GM06990 (cell line): ENCODE results near the gene PMEPA1.

ENCODE experiments used
- DNase-seq: peaks from one replicate; pipeline ENCODE4 v3.0.0-alpha.2; 2011; ENCODE audit not compliant: insufficient read length; ENCODE audit errors: extremely low read depth
- H3K27me3 ChIP-seq: replicated peaks from 2 replicates; pipeline ENCODE4 v1.6.0; 2011; ENCODE audit warnings: low read length; ENCODE audit not compliant: control insufficient read depth, insufficient read depth
- H3K36me3 ChIP-seq: 2 replicates; pipeline ENCODE4 v1.5.1; 2011; ENCODE audit warnings: low read length; ENCODE audit not compliant: control insufficient read depth, insufficient read depth
- H3K4me3 ChIP-seq: replicated peaks from 2 replicates; pipeline ENCODE4 v1.5.1; 2011; ENCODE audit warnings: low read depth, mild to moderate bottlenecking, control low read depth, low read length
- CTCF ChIP-seq: IDR thresholded peaks from 2 replicates; pipeline ENCODE4 v1.5.1; 2011; ENCODE audit warnings: low read length, control low read depth, mild to moderate bottlenecking, inconsistent platforms; ENCODE audit not compliant: insufficient read depth, poor library complexity, severe bottlenecking

PMEPA1 gene

DNA sequence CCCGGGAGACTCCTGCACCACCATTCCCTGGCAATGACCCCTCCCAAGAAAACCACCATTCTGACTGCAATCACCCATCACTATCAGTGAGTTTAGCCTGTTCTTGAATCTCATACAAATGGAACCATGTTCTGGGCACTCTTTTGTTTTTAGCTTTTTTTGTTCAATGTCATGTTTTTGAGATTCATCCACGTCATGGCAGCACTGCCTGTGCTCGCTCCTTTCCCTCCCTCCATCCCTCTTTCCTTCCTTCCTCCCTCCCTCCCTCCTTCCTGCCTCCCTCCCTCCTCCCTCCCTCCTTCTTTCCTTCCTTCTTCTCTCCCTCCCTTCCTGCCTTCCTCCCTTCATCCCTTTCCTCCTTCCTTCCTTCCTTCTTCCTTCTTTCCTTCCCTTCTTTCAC, 44.4 kb upstream of the PMEPA1 start:
- no peaks in the 10 kb centered on the region; the same call in 1 of the 2 replicates for H3K27me3 ChIP-seq
- TF ChIP-seq CTCF = no peak
- no peak for DNase-seq

GRCh38 chr20:57753332-57754164, 43.7 kb upstream of the PMEPA1 start:
- H3K36me3 ChIP-seq = no peaks in the 10 kb centered on the region
- no peak overlapping the region for H3K4me3 ChIP-seq
- DNase-seq = no peak
- H3K27me3 ChIP-seq = no peaks in the 10 kb centered on the region; the same call in 1 of the 2 replicates
- no peak for TF ChIP-seq CTCF

More for the DNA sequence above, 44.4 kb upstream of the PMEPA1 start:
- Histone ChIP-seq H3K36me3 (no peaks in the 10 kb centered on the region), H3K4me3 (no peak overlapping the region)

DNA sequence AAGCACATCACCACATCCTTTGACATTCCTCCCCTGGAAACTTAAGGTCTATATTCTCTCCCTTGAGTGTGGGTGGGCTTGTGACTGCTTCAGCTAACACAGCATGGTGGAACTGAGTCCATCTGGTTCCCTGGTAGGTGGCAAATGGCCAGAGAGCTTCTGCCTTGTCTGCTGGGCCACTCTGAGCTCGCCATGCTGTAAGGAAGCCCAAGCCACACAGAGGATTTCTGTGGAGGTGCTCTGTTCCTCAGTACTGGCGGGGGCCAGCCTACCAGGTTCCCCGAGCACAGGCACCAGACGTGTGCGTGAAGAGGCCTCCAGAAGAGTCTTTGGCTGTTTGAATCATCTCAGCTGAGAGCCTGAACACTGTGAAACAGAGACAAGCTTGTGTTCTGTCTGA, 41.6 kb upstream of the PMEPA1 start:
- Histone ChIP-seq H3K36me3 (no peaks in the 10 kb centered on the region), H3K27me3 (no peaks in the 10 kb centered on the region), H3K4me3 (no peak overlapping the region)
- no peak for TF ChIP-seq CTCF
- DNase-seq = no peak

- no peak for TF ChIP-seq CTCF
- DNase-seq = no peak
- no peak overlapping the region for H3K4me3 ChIP-seq
- H3K27me3 ChIP-seq = no peaks in the 10 kb centered on the region
- H3K36me3 ChIP-seq = no peaks in the 10 kb centered on the region
Observed at GRCh38 chr20:57749869-57750268, 40.1 kb upstream of the PMEPA1 start.

DNA sequence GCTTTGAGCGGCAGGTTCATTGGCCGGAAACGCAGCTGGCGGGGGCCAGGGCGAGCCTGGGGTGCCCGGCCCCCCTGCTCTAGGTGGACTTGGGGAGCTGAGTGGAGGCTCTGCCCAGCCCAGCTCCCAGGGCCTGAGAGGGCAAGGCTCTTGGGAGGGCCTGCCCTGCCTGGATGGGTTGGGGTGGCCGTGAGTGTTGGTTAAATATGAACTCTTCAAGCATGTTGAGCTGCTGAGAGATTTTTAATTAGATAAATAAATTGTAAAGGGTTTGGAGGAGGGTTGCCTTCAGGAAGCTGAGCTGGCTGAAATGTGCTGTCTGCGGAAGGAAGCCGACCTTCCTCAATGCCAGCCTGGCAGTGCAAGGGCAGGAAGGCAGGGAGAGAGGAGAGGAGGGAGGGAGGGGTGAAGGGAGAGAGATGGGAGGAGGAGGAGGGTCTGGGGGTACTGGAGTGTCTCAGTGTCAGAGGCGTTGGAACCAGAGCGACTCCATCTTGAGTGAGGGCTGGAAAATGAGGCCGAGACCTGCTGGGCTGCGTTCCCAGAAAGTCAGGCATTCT, 39.4 kb upstream of the PMEPA1 start:
- no peak overlapping the region for H3K4me3 ChIP-seq

More for the DNA sequence above, 39.4 kb upstream of the PMEPA1 start:
- H3K36me3 ChIP-seq = no peaks in the 10 kb centered on the region
- DNase-seq = no peak
- TF ChIP-seq CTCF = no peak
- no peaks in the 10 kb centered on the region for H3K27me3 ChIP-seq
